Measurements from ENCODE around the gene BTBD10.

The BTBD10 gene

GRCh38 chr11:13367115-13367514, 95.9 kb downstream of the BTBD10 start:
- TF ChIP-seq GATA2 (IDR thresholded peaks at IDR 0.05; ENCODE audit: low read depth, low read length) (no peak), GATA3 (IDR thresholded peaks at IDR 0.05; ENCODE audit: low read depth, low read length) (no peak)

DNA sequence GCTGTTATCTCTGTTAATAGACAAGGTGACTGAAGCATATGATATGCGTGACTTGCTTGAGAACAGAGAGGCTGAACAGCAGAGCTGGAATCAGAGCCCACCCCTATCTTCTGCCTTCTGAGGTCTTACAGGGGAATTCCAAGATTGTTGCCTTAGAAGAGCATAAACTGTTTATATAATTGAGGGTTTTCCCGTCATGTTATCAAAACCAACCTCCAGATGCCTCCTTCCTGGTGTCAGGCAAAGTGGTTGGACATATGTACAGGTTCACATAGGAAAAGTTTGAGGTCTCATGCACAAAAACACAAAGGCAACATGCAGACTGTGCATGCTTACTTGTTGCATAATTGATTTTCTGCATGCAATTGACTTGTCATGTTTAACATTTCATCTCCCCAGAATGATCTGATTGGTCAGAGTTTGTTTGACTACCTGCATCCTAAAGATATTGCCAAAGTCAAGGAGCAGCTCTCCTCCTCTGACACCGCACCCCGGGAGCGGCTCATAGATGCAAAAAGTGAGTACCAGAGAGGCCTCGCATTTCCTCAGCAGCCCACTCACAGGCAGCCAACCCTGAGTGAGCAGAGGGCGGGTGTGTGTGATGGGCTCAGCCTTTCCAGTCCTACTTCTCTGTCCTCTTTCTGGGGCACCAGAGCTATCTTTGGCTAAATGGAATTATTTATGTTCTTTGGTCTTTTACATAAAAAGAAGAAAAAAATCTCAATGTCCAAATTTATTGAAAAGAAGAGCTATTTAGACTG, 96.6 kb downstream of the BTBD10 start:
- TF ChIP-seq GATA3 (IDR thresholded peaks at IDR 0.05; ENCODE audit: low read depth, low read length) (no peak), GATA2 (IDR thresholded peaks at IDR 0.05; ENCODE audit: low read depth, low read length) (no peak)

- no peak for TF ChIP-seq GATA2 (IDR thresholded peaks at IDR 0.05; ENCODE audit: low read depth, low read length)
- no peak for TF ChIP-seq GATA3 (IDR thresholded peaks at IDR 0.05; ENCODE audit: low read depth, low read length)
Observed at GRCh38 chr11:13364388-13364787, 98.6 kb downstream of the BTBD10 start.

GRCh38 chr11:13362596-13363109, 100.4 kb downstream of the BTBD10 start:
- TF ChIP-seq GATA2 (IDR thresholded peaks at IDR 0.05; ENCODE audit: low read depth, low read length) = no peak
- TF ChIP-seq GATA3 (IDR thresholded peaks at IDR 0.05; ENCODE audit: low read depth, low read length) = no peak

DNA sequence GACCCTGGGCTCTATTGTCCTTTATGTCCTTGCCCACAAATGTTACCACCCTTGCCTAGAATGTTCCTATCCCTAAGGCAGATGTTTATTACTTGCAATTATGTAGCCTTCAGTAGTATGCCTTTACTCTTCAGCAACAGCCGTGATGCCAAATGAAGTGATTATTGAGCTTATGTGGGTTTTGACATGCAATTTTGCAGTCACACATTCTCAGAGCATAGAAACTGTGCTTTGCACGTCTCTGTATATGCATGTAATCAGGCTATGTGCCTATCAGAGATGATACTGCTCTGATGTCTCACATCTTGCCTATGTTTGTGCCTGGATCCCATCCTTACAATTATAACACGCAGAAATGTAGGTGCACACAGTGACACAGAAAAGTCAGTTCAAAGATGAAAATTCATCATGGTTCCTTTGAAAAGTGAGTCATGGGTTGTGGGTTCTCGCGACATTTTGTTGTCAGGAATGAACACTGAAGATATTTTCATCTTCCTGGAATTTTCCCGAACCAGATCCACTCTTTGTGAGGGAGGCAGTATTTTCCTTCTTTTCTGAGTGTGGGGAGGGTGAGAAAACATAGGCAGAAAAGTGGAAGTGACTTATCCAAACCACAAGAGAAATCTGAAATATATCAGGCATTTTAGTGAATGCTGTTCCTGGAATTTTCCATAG, 104.3 kb downstream of the BTBD10 start:
- TF ChIP-seq GATA3 (IDR thresholded peaks at IDR 0.05; ENCODE audit: low read depth, low read length) (no peak), GATA2 (IDR thresholded peaks at IDR 0.05; ENCODE audit: low read depth, low read length) (no peak)

DNA sequence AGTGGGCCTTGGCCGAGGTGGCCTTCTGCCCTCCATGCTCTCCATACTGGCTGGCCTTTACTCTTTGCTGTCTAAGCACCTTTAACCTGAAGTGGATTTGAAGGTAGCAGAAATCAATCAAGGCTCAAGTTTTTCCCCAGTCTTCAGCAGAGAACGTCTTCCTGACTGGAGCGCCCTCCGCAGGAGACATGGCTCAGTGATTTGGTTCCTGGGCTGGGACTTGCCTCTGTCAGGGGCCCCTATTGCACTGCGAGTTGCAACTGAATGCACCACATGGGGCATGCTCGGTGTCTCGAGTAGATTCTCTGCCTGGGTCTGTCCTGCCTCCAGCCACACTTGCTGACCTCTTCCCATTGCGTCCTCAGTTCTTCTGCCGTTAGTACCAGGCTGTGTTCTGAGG, 105.8 kb downstream of the BTBD10 start:
- no peak for TF ChIP-seq GATA3 (IDR thresholded peaks at IDR 0.05; ENCODE audit: low read depth, low read length)
- TF ChIP-seq GATA2 (IDR thresholded peaks at IDR 0.05; ENCODE audit: low read depth, low read length) = no peak

- TF ChIP-seq GATA3 (IDR thresholded peaks at IDR 0.05; ENCODE audit: low read depth, low read length) = no peak
Observed at GRCh38 chr11:13355191-13355590, 107.8 kb downstream of the BTBD10 start.

GRCh38 chr11:13354335-13354734, 108.7 kb downstream of the BTBD10 start:
- TF ChIP-seq GATA2 (IDR thresholded peaks at IDR 0.05; ENCODE audit: low read depth, low read length) (no peak), GATA3 (IDR thresholded peaks at IDR 0.05; ENCODE audit: low read depth, low read length) (no peak)

GRCh38 chr11:13352711-13353110, 110.3 kb downstream of the BTBD10 start:
- TF ChIP-seq GATA2 (IDR thresholded peaks at IDR 0.05; ENCODE audit: low read depth, low read length) (no peak), GATA3 (IDR thresholded peaks at IDR 0.05; ENCODE audit: low read depth, low read length) (no peak)

- TF ChIP-seq GATA2 (IDR thresholded peaks at IDR 0.05; ENCODE audit: low read depth, low read length) (no peak), GATA3 (IDR thresholded peaks at IDR 0.05; ENCODE audit: low read depth, low read length) (no peak)
Observed at GRCh38 chr11:13349581-13349980, 113.4 kb downstream of the BTBD10 start.

GRCh38 chr11:13349046-13349445, 114.0 kb downstream of the BTBD10 start:
- TF ChIP-seq GATA3 (IDR thresholded peaks at IDR 0.05; ENCODE audit: low read depth, low read length) (no peak), GATA2 (IDR thresholded peaks at IDR 0.05; ENCODE audit: low read depth, low read length) (no peak)

- no peak for TF ChIP-seq GATA2 (IDR thresholded peaks at IDR 0.05; ENCODE audit: low read depth, low read length)
- TF ChIP-seq GATA3 (IDR thresholded peaks at IDR 0.05; ENCODE audit: low read depth, low read length) = no peak
Observed at GRCh38 chr11:13348305-13348704, 114.7 kb downstream of the BTBD10 start.

DNA sequence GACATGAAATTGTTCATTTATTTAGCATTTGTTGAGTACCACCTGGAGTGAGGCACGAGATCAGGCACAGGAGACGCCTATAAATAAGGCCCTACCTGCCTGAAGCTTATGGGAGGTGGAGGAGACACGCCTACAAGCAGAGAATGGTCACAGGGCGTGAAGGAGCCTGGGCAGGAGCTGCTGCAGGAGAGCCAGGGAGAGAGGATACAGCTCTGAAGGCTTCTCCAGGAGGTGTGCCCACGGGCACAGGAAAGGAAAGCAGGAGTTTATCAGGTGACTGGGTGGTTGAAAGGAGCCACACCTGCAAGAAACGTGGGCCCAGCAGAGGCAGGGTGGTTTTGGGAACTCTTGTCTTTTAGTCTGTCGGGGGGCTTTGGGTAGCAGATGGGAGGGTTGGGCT, 115.1 kb downstream of the BTBD10 start:
- TF ChIP-seq GATA3 (IDR thresholded peaks at IDR 0.05; ENCODE audit: low read depth, low read length) (no peak), GATA2 (IDR thresholded peaks at IDR 0.05; ENCODE audit: low read depth, low read length) (no peak)

DNA sequence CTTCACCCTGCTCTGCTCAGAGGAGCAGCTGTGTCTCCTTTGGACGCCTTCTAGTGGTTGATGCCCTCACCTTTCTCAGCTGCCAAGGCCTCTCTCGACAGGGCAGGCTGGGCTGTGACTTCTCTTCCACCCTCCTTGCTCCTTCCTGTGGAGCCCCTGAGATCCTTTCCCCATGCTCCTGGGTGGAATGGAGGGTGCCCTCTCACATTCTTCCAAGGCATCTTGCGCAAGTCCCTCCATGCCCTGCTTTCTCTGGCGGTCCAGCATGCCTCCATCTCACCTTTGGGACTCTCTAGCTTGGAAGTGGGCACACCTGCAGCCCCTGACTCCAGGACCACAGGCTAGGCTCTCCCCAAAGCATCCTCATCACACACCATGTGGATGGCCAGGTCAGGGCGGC, 116.6 kb downstream of the BTBD10 start:
- TF ChIP-seq GATA2 (IDR thresholded peaks at IDR 0.05; ENCODE audit: low read depth, low read length) (no peak), GATA3 (IDR thresholded peaks at IDR 0.05; ENCODE audit: low read depth, low read length) (no peak)

GRCh38 chr11:13344818-13345217, 118.2 kb downstream of the BTBD10 start:
- TF ChIP-seq GATA2 (IDR thresholded peaks at IDR 0.05; ENCODE audit: low read depth, low read length) (no peak), GATA3 (IDR thresholded peaks at IDR 0.05; ENCODE audit: low read depth, low read length) (no peak)
